Ishikawa (cell line): ENCODE measurements around the gene FUT4.

ENCODE experiments used
- RAD21 ChIP-seq: IDR thresholded peaks from 2 replicates; pipeline ENCODE4 v1.6.1; 2012; ENCODE audit warnings: low read depth
- TEAD4 ChIP-seq: IDR thresholded peaks from 2 replicates; pipeline ENCODE4 v1.6.1; 2012

FUT4 gene

GRCh38 chr11:94597896-94598295 is 54.2 kb downstream of the FUT4 start:
- TF ChIP-seq TEAD4: no peak
- TF ChIP-seq RAD21: peak; percentile 34
